IMR-90 (cell line): ENCODE results near the gene HLA-A. TPM values are rescaled to one million over a fixed set of nuclear protein-coding genes. Genes with fewer than 3 reads are reported as not detected.

Experiments
- microRNA-seq, 2 experiments: library from miRNA; stranded (forward) in 1 of 2; unstranded in 1 of 2; fragments of 10-50 nt in 1 of 2; fragments of <30 nt in 1 of 2; gene quantifications in 1 of 2; microRNA quantifications in 1 of 2; one replicate each; pipeline versions ENCODE3 to v1.1.0; 2013 to 2020; ENCODE audit not compliant: insufficient read depth in 1 of 2, insufficient read length in 1 of 2, unreplicated experiment in 1 of 2
- polyA plus RNA-seq, 3 experiments: library from polyadenylated mRNA; depleted of rRNA; stranded (reverse); fragments of >200 nt; gene quantifications; 2 replicates each; pipeline ENCODE4 v1.2.3, GENCODE V29; 2012; ENCODE audit warnings: low replicate concordance in 1 of 3
- small RNA-seq, 5 experiments: library from RNA; depleted of rRNA; stranded (forward); fragments of <200 nt; gene quantifications; one replicate each; pipeline ENCODE3, GENCODE V24; 2012
- total RNA-seq: library from RNA; depleted of rRNA; stranded (reverse); fragments of >200 nt; gene quantifications from 2 replicates; pipeline ENCODE4 v1.2.3, GENCODE V29; 2012; rRNA removed

HLA-A gene
- total and polyA plus RNA-seq, 2 of the 4 experiments (the other 2 are of a cell fraction): 94.5 to 218 TPM

Small RNA genes within 50 kb of the gene (microRNA-seq; reads per million reads assigned to microRNA genes)
- not detected for gene HLA-U (ENCODE audit: insufficient read depth, insufficient read length)

Small RNA genes within 50 kb of the gene (small RNA-seq; reads per million reads assigned to genes)
- gene HLA-U: 0 reads per million in 5 experiments

Other genes starting within 250 kb of the HLA-A start
- not detected in 2 replicates for gene HLA-F, start 219.1 kb upstream of the HLA-A start, total RNA-seq
- not detected in 2 replicates for gene HLA-F, start 219.1 kb upstream of the HLA-A start, polyA plus RNA-seq (2012; rRNA removed)
- gene HLA-G, start 114.7 kb upstream of the HLA-A start, total RNA-seq: not detected in 2 replicates
- gene HLA-G, start 114.7 kb upstream of the HLA-A start, polyA plus RNA-seq (2012; rRNA removed): not detected in 2 replicates
- 34.6 and 35.0 TPM in 2 replicates for gene POLR1H, start 118.7 kb downstream of the HLA-A start, total RNA-seq
- 24.6 and 25.5 TPM in 2 replicates for gene POLR1H, start 118.7 kb downstream of the HLA-A start, polyA plus RNA-seq (2012; rRNA removed)
- 15.6 and 16.7 TPM in 2 replicates for gene PPP1R11, start 124.7 kb downstream of the HLA-A start, total RNA-seq
- 44.6 and 46.0 TPM in 2 replicates for gene PPP1R11, start 124.7 kb downstream of the HLA-A start, polyA plus RNA-seq (2012; rRNA removed)
- not detected in 2 replicates for gene RNF39, start 133.2 kb downstream of the HLA-A start, total RNA-seq
- not detected in 2 replicates for gene RNF39, start 133.2 kb downstream of the HLA-A start, polyA plus RNA-seq (2012; rRNA removed)
- not detected in 2 replicates for gene TRIM31, start 170.6 kb downstream of the HLA-A start, total RNA-seq
- not detected in 2 replicates for gene TRIM31, start 170.6 kb downstream of the HLA-A start, polyA plus RNA-seq (2012; rRNA removed)
- gene TRIM40, start 193.6 kb downstream of the HLA-A start, total RNA-seq: not detected in 2 replicates
- not detected in 2 replicates for gene TRIM40, start 193.6 kb downstream of the HLA-A start, polyA plus RNA-seq (2012; rRNA removed)
- not detected in 2 replicates for gene TRIM10, start 218.7 kb downstream of the HLA-A start, total RNA-seq
- gene TRIM10, start 218.7 kb downstream of the HLA-A start, polyA plus RNA-seq (2012; rRNA removed): not detected in 2 replicates
- not detected in 2 replicates for gene TRIM15, start 221.0 kb downstream of the HLA-A start, total RNA-seq
- gene TRIM15, start 221.0 kb downstream of the HLA-A start, polyA plus RNA-seq (2012; rRNA removed): not detected in 2 replicates